HG02623 (cell line): Measurements from ENCODE around the gene TCTN3.
"Not testable (repeated sequence)": the region's sequence is repeated elsewhere in the genome, so short reads cannot be mapped to it uniquely, and the experiment has no call there.

Source experiments
- ATAC-seq: cut with Tn5 transposase; IDR thresholded peaks from one replicate; pipeline ENCODE4 v1.9.1; 2021; ENCODE audit warnings: moderate library complexity; ENCODE audit not compliant: unreplicated experiment

The TCTN3 gene

DNA sequence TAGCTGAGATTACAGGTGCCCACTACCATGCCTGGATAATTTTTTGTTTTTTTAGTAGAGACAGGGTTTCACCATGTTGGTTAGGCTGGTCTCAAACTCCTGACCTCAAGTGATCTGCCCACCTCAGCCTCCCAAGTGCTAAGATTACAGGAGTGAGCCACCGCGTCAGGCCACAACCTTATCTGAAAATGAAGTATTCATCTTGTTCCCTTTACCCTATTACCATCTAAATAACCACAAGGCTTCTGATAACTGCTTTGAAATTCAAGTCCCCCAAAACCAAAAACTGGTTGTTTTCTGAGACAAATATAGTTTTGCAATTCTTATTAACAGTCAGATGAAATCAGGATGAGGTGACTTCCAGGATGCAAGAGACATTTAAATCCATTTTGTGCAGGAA lies 2.4 kb downstream of the TCTN3 start:
- no peak for ATAC-seq

DNA sequence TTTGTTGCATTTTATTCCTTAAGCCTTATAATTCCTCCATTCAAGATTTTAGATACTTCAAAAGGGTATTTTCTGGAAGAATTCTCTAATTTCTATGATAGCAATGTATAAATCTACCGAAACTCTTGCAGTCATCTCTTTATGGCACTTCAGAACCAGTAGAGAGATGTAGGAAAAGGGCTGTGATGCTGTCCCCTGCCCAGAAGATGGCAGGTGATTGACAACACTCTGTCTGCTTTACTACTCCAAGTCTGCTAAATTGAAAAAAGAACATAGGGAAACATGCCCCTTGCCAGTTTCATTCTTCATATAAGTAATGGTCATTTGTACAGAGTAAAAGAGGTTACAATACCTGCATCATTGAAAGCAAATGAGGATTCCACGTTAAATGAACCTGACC lies 5.1 kb downstream of the TCTN3 start:
- no peak for ATAC-seq

DNA sequence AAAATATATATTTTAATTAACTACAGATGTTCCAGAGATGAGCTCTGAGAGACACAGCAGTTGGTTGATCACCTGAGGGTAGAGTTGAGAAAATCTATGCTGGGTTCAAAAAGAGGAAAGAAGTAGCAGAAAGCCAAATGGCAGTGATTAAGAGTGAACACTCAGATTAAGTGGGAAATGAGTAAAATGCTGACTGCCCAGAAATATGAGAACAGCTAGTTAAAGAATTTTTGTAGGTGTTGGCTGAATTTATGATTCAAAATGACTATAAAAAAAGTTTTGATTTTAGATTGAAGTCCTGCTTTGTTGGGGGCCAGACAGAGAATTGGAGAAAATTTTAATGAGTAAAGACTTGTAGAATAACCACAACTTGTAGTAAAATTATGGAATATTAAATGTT lies 9.8 kb downstream of the TCTN3 start:
- no peak for ATAC-seq

DNA sequence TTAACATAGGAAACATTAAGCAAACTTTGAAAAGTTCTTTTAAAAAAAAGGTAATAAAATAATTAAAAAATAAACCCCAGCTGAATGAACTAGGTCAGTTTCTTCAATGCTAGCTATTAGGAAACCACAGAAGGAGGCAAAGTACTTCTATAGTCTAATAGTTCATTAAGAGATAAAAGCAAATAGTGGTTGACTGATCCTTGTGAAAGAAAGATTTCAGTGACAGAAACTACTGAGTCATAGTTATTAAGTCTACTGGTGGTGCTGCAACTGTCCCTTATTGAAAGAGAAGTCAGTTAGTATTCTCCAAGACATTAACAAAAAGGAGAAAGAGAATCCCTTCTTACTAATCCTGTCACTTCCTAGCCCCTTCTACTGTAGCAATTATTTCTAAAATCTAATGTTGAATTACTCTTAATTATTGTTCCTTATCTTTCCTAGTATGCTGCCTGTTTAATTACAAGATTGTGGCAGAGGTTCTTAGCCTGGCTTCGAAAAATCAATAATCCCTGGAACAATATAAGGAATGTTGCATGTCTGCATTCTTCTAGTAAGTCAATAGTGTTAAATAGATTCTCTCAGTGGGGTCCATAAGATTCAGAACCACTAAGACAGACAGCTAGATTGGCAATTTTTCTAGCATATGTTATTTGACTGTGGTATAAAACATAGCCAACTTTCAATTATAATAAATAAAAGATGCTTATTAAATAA lies 18.2 kb downstream of the TCTN3 start:
- no peak for ATAC-seq

DNA sequence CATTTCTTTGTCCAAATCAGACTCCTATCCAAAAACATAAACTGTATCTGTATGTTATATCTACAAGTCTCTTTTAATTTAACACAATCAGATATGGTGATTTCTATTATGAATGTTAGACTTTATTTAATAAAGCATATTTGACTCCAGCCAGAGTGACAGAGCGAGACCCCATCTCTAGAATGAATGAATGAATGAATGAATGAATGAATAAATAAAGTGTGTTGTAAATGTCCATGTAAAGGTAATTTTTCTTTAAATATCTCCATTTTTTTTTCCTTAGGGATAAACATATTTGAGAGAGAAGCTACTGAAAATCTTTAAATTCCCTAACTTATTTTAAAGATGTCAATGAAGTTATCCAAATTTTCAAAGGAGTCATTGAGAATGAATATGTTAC lies 19.1 kb downstream of the TCTN3 start:
- no peak for ATAC-seq

DNA sequence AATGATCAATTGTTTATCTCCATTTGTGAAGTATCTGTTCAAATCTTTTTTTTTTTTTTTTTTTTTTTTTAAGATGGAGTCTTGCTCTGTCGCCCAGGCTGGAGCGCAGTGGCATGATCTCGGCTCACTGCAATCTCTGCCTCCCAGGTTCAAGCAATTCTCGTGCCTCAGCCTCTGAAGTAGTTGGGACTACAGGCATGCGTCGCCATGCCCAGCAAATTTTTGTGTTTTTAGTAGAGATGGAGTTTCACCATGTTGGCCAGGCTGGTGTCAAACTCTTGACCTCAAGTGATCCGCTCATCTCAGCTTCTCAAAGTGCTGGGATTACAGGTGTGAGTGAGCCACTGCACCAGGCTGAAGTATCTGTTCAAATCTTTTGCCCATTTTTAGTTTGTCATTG lies 21.1 kb downstream of the TCTN3 start:
- ATAC-seq: not testable (repeated sequence)

DNA sequence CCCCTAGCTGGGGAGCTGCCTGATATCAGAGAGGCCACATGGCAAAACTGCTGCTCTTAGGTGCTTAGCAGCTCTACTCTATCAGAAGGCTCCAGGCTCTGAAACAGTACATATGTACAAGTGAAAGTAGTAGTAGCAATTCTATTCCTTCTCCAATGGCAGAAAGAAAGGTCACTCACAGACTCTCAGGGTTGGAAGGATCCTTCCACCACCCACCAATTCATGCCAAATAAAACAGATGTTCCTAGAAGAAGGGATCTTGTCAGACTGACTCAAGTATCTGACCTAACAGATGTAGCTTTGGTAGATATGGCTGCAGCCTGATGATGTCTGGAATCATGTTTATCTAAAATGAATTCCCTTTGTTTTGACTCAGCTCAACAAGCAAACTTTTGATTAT lies 29.2 kb downstream of the TCTN3 start:
- ATAC-seq: no peak

DNA sequence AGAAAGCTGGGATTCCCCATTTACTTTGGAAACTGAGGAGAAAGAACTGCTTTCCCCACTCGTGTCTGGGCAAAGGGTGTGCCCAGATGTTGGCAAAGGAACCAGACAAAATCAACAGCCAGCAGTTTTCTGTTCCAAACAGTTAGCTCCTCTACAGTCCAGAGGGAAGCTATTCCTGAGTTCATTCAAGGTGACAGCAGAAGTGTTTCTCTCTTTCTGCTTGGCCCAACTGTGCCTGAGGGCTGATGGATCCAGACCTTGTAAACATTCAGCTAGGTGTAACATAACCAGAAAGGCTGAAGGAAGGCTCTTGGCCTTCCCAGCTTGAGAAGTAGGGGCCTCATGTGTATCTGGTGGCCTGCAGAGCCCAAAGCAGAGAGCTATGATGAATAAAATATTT lies 30.2 kb downstream of the TCTN3 start:
- no peak for ATAC-seq

DNA sequence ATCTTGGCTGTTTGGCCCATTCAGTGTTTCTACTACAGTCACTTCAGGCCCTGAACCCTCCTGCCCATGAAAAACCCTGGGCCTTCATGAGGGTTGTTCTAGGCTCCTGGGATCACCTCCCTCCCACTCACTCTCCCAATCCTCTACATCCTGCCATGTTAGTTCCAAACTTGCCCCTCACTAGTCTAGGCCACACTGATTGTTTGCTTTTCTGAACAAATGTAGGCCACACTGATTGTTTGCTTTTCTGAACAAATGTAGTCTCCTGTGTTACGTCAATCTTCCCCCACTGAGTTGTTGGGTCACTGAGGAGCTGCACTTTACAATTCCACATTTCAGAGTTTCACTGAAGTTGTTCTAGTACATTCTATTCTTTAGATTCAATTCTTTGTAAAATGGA lies 31.9 kb downstream of the TCTN3 start:
- no peak for ATAC-seq

DNA sequence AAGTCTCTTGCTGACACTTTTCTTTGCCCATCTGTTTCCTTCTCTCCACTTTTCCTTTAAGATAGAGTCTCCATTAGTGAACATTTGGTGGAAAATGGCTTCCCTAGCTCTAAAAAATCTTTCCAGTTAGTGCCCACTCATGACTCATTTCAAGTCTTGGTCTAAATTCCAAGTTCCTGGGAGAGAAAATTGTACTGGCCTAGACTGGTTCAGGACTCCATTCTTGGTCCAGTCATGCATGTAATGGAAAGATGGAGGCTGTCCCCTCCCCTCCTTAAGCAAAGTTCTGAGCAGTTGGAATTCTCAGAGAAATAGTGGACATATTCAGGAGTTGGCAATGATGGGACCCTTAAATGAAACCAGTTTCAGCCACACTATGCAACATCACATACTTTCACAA lies 33.4 kb downstream of the TCTN3 start:
- ATAC-seq: no peak

DNA sequence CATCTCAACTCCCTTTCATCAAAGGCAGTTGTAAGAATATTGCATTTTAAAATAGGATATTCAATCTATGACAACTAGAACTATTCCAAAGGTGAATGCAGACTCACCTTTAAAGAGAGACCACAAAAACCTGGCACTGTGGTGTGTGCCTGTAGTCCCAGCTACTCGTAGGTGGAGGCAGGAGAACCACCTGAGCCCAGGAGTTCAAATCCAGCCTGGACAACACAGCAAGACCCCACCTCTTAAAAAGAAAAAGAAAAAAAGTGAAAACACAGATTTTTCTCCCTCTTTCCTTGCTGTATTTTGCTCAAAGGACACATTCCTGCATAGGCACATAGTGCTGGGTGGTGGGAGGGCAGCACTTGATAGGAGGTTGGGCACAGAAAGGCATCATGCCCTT lies 36.5 kb downstream of the TCTN3 start:
- ATAC-seq: no peak

DNA sequence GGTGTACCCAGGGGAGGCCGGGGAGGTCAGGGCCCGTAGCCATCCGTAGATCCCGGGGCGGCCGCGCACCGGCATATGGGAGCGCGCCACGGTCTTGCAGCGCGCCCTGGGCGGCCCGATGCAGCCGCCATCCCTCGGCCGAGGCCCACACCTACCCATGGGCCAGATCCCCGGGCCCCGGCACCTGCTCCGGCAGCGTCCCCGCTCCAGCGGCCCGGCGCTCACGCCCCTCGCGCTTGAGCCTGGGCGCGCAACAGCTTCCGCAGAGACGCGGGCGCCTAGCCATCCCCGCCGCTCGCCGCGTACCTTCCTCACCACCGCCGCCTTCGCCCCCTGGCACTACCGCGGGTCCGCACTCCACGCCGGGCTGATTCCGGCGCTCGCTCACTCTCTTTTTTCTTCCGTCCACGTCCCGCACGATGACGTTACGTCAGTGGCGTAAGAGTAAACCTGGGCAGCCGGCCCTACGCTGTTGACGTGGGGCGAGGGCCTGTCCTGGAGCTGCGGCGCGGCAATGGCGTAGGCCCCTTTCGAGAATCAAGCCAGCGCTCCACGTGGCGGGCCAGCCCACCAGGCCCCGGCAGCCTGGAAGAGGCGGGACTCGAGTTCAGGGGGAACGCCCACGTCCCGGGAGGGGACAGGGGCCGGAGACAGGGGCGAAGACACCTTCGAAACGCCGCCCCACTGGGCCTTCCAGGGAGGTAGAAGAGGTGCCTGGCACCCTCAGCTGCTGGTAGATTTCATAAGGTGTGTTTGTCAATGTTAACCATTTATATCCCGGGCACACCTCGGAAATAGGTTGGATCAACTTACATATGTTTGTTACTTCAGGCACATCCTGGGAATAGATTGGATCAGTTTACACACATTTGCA lies 37.2 kb downstream of the TCTN3 start, which contains the start of gene ALDH18A1:
Gene ALDH18A1, minus strand, starts transcription at position 421 of the 874 bp plus-strand sequence. CDS start 3,334 bp downstream, outside the sequence.
- peak; percentile 82 for ATAC-seq

DNA sequence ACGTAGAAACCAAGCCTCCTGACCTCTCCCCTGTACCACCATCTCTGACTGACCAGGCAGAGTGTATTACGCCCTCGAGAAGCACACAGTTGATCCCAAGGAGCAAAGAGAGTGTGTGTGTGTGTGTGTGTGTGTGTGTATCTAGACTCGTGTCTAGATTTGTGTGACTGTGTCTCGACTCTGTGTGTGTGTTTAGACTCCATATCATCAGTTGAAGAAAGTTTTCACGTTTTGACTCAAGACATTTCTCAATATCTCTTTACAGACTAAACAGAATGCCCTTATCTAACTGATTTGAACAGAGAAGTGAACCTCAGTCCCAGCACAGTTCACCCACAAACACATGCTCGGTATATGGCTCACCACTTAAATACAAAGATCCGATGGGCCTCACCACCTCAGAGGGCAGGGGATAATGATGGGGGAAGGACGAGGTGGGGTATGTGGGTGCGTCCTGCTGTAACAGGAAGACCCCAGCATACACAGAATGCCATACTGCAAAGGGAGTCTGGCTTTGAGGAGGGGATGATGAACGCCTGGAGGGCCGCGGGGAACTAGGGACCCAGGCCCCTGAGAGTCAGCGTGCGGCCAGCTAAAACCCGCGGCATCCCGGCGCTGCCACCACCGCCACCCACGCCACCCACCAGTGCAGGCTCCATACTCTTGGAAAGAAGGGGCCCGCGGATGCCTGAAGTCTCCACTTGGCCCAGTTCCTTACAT lies 38.0 kb downstream of the TCTN3 start:
- ATAC-seq: peak; percentile 8

DNA sequence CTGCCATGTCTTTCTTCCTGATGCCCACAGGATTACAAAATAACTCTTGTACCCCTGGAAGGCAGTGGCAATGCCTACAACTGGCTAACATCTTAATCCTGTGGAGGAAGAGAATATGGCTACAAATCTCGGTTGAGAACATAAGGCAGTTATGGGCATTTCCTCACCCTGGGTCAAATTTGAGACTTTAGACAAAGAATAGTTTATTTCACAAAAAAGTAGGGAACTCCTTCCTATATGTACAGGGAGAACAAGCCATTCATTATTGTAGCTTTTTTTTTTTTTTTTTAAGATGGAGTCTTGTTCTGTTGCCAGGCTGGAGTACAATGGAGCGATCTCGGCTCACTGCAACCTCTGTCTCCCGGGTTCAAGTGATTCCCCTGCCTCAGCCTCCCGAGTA lies 39.8 kb downstream of the TCTN3 start:
- ATAC-seq: no peak

DNA sequence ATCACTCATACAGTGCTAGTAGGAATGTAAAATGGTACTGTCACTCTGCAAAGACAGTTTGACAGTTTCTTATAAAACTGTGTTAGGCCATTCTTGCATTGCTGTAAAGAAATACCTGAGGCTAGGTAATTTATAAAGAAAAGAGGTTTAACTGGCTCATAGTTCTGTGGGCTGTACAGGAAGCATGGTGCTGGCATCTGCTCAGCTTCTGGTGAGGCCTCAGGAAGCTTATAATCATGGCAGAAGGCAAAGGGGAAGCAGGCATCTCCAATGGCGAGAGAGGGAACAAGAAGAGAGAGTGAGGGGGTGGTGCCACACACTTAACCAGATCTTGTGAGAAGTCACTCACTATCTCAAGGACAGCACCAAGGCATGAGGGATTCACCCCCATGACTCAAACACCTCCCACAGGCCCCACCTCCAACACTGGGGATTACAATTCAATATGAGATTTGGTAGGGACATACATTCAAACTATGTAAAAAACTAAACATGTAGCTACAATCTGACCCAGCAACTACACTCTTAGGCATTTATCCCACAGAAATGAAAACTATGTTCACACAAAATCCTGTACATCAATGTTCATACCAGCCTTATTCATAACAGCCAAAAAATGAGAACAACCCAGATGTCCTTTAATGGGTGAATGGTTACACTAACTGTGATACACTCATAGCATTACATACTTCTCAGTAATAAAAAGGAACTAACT lies 42.2 kb downstream of the TCTN3 start:
- no peak for ATAC-seq

DNA sequence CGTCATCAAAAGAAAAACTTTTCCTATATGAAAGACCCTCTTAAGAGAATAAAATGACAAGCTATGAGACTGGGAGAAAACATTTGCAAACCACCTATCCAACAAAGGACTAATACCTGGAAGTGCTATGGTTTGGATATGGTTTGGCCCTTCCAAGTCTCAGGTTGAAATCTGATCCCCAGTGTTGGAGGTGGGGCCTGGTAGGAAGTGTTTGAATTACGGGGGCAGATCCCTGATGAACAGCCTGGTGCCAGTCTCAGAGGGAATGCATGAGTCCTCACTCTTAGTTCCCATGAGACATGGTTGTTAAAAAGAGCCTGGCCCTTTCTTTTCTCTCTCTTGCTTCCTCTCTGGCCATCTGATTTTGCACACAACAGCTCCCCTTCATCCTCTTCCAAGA lies 43.5 kb downstream of the TCTN3 start:
- no peak for ATAC-seq

DNA sequence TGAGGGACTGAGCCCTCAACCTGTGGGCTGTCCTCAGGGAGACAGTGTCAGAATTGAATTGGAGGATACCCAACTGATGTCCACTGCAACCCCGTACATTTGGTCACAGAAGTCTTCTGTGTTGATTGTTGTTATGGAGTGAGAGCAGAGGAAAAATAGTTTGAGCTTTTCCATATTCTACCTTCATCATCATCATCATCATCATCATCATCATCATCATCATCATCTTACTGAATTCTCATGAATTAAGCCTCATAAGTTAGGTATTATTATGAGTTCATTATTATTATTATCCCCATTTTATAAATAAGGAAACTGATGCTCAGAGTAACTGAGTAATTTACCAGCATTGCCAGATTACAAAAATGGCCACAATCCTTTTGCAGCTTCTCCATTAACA lies 45.6 kb downstream of the TCTN3 start:
- no peak for ATAC-seq

DNA sequence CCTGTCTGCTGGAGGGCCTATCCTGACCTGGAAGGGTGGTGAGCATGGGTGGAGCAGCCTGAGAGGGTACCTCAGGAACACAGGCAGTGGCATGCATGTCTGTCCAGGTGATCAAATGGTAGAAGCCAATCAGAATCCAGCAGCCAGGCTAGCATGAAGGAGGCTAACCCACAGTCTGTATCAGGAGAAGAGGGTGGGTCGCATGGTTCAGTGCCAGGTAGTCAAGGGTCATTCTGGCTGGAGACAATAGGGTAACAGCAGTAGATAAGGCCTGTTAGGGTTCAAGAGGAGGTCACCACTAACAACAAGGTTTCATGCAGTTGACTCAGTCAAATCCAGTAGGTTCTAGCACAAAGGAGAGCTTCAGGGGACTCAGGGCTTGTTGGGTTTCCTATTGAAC lies 47.6 kb downstream of the TCTN3 start:
- no peak for ATAC-seq

DNA sequence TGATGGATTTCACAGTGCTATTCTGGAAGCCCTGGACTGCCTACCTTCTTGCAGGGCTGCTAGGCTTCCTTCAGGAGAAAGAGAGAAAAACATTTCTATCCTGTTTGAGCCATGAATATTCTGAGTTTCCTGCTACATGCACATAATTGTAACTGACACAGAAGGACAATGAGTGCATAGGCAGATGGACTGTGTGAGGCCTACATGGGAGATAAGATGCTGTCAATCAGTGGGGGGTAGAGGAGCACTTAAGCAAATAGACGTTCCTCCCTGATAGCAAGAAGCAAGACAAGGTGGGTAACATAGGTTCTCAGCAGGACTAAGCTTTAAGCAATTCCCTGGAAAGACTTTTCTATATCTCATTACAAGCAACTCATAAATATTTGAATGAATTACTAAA lies 48.8 kb downstream of the TCTN3 start:
- no peak for ATAC-seq

DNA sequence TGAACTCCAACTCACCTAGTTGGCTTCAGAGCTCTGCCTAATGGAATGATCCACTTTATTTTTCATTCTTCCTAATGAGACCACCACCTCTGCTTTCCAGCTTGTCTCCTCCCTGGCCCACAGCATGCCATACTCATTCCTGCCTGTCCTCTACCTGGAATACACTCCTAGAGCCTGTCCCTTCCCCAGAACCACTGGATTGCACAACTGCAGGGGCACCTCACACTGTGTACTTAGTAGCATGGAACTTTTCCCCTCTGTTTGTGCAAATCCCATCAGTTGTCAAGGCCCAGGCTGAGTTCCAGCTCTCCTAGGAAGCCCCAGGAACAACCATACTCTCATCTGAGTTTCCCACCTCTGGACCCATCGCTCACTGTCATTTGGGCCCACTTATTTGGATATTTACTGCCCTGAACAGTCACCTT lies 52.8 kb downstream of the TCTN3 start:
- no peak for ATAC-seq

DNA sequence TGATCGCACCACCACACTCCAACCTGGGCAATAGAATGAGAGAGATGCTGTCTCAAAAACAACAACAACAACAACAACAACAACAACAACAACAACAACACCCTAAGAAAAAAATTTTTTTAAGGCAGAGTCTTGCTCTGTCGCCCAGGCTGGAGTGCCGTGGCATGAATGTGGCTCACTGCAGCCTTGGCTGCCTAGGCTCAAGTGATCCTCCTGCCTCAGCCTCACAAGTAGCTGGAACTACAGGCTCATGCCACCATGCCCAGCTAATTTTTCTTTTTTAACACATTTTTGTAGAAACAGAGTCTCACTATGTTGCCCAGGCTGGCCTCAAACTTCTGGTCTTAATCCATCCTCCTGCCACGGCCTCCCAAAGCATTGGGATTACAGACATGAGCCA lies 55.8 kb downstream of the TCTN3 start:
- ATAC-seq: no peak
